Parathyroid adenoma (tissue), 2 donors: ENCODE measurements around the gene DAO.

ENCODE experiments used
- H2AFZ ChIP-seq: fragments of 300-600 bp; sonication (generic); one replicate; pipeline ENCODE4 v1.7.0; 2017; ENCODE audit warnings: antibody characterized with exemption, mild to moderate bottlenecking
- H3K27ac ChIP-seq: fragments of 300-600 bp; sonication (generic); one replicate; pipeline ENCODE4 v1.7.0; 2017
- H3K27me3 ChIP-seq: fragments of 300-600 bp; sonication (generic); one replicate; pipeline ENCODE4 v1.7.0; 2017; ENCODE audit warnings: low read length; ENCODE audit not compliant: control insufficient read depth, insufficient read depth
- H3K36me3 ChIP-seq: fragments of 300-600 bp; sonication (generic); one replicate; pipeline ENCODE4 v1.7.0; 2017; ENCODE audit warnings: low read length; ENCODE audit not compliant: control insufficient read depth, insufficient read depth
- H3K4me1 ChIP-seq: fragments of 300-600 bp; sonication (generic); one replicate; pipeline ENCODE4 v1.7.0; 2017; ENCODE audit warnings: control low read depth
- H3K4me2 ChIP-seq: fragments of 300-600 bp; sonication (generic); one replicate; pipeline ENCODE4 v1.7.0; 2017; ENCODE audit warnings: low read length
- H3K4me3 ChIP-seq: fragments of 300-600 bp; sonication (generic); one replicate; pipeline ENCODE4 v1.7.0; 2017; ENCODE audit warnings: low read depth, low read length
- H3K79me2 ChIP-seq: fragments of 300-600 bp; sonication (generic); one replicate; pipeline ENCODE4 v1.7.0; 2017; ENCODE audit warnings: control low read depth
- H3K9ac ChIP-seq: fragments of 300-600 bp; sonication (generic); one replicate; pipeline ENCODE4 v1.7.0; 2017; ENCODE audit warnings: mild to moderate bottlenecking
- H3K9me3 ChIP-seq: fragments of 300-600 bp; sonication (generic); one replicate; pipeline ENCODE4 v1.7.0; 2017; ENCODE audit warnings: low read length; ENCODE audit not compliant: control insufficient read depth
- TF ChIP-seq, protein P1 (sequence below): fragments of 300-600 bp; sonication (generic); IDR thresholded peaks from one replicate; pipeline ENCODE4 v1.7.0; 2017; ENCODE audit warnings: antibody characterized with exemption, mild to moderate bottlenecking
- donor health status: primary hyperparathyroidism.

The DAO gene

DNA sequence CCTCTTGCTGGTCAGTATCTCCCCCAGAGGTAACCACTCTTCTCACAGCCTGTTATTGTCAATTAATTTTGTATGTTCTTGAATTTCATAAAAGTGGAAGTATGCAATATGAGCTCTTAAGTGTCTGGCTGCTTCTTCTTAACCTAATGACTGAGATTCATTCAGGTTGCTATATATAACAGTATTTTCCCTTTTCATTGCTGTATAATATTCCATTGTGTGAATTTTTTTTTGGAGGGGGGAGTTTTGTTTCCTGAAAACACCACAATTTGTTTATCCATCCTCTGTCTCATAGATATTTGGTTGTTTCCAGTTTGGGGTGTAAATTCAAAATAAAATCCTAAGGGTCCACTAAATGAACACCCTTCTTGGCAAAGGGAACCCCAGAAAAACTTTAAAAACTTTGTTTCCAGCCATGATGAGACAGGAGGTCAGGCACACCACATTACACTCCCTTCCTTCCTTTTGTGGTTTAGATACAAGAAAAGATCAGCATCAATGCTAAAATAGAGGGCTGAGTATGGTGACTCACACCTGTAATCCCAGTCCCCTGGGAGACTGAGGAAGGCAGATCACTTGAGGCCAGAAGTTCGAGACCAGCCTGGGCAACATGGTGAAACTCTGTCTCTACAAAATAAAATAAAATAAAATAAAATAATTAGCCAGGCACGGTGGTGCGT is 4.1 kb upstream of the DAO start:
- no peaks in the 10 kb centered on the region for H3K9me3 ChIP-seq
- no peaks in the 10 kb centered on the region for H3K27me3 ChIP-seq
- H3K4me3 ChIP-seq, result no peak overlapping the region
- H2AFZ ChIP-seq, result no peak overlapping the region
- no peaks in the 10 kb centered on the region for H3K4me1 ChIP-seq
- no peaks in the 10 kb centered on the region for H3K79me2 ChIP-seq
- no peaks in the 10 kb centered on the region for H3K36me3 ChIP-seq
- no peak overlapping the region for H3K4me2 ChIP-seq
- H3K9ac ChIP-seq, result no peak overlapping the region
- no peak overlapping the region for H3K27ac ChIP-seq
- TF ChIP-seq, protein P1, sequence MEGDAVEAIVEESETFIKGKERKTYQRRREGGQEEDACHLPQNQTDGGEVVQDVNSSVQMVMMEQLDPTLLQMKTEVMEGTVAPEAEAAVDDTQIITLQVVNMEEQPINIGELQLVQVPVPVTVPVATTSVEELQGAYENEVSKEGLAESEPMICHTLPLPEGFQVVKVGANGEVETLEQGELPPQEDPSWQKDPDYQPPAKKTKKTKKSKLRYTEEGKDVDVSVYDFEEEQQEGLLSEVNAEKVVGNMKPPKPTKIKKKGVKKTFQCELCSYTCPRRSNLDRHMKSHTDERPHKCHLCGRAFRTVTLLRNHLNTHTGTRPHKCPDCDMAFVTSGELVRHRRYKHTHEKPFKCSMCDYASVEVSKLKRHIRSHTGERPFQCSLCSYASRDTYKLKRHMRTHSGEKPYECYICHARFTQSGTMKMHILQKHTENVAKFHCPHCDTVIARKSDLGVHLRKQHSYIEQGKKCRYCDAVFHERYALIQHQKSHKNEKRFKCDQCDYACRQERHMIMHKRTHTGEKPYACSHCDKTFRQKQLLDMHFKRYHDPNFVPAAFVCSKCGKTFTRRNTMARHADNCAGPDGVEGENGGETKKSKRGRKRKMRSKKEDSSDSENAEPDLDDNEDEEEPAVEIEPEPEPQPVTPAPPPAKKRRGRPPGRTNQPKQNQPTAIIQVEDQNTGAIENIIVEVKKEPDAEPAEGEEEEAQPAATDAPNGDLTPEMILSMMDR, result no peak

DNA sequence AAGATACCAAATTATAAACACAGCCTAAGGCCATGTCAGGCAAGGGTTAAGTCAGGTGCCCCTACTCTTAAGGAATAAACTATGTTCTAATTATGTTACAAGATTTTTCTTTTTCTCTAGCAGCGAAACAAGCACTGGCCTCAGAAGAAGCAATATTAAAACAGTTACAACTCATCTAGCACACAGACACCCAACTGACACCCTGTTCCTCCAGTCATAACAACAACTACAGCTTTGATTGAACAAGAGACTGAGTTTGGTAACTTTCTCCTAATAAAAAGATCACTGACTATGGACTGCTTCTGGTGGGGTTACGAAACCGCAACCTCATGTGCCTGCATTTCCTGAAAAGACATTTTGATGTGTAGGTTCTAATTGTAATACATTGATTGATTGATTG is 3.3 kb upstream of the DAO start:
- Histone ChIP-seq H3K4me1 (no peaks in the 10 kb centered on the region), H3K9ac (no peak overlapping the region), H3K4me3 (no peak overlapping the region), H3K4me2 (no peak overlapping the region), H3K36me3 (no peaks in the 10 kb centered on the region), H3K27ac (no peak overlapping the region), H2AFZ (no peak overlapping the region), H3K9me3 (no peaks in the 10 kb centered on the region), H3K27me3 (no peaks in the 10 kb centered on the region), H3K79me2 (no peaks in the 10 kb centered on the region)
- TF ChIP-seq, protein P1, result no peak

DNA sequence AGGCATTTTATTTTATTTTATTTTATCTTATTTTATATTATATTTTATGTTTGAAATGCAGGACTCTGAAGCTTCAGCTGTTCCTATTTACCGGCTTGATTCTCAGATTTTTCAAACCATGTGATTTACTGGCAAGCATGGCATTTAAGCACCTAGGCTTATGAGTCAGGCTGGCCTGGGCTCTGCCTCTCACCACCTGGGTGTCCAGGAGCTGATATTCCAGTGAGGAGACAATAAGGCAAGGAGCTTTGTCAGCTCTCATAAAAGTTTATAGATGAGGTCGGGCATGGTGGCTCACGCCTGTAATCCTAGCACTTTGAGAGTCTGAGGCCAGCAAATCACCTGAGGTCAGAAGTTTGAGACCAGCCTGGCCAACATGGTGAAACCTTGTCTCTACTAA is 2.1 kb downstream of the DAO start:
- Histone ChIP-seq H3K79me2 (no peaks in the 10 kb centered on the region), H3K9me3 (no peaks in the 10 kb centered on the region), H3K4me2 (no peak overlapping the region), H3K27me3 (no peaks in the 10 kb centered on the region), H3K9ac (no peak overlapping the region), H3K4me1 (no peaks in the 10 kb centered on the region), H3K27ac (no peak overlapping the region), H3K36me3 (no peaks in the 10 kb centered on the region), H2AFZ (no peak overlapping the region), H3K4me3 (no peak overlapping the region)
- TF ChIP-seq, protein P1, result no peak

DNA sequence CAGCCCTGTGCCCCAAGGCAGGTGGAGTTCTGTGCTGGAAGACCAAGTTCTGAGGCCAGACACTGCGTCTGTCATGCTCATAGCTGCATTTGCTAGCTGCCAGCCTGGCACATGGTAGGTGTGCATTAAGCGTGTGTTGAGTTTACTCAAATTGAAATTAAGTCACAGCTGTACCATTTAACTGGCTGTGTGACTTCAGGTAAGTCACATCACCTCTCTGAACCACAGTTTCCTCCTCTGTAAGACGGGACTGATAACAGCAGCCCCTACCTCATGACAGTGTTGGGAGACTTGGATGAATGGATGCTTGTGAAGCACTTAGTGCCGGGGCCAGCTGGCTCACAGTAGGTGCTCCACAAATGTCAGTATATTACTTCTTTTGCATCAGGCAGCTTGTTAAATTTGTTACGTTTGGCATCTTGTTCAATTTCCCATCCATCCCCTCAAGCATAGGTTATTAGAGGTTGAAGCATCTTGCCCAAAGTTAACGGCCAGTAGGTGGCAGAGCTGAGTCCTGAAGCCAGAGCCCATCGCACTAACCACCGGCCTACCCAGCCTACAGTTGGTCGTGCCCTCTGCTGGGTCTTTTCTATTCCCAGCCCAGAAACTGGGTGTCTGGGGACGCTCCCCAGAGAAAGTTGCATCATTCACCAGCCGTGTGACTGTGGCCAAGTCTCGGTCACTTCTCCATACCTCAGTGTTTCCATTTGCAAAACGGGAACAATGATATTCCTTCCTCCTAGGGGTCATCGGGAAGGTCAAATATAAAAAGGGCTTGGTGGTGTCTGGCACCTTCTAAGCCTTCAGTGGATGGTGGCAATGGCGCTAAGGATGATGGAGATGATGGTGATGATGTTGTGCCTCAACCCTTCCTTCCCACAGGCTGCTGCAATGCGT is 4.5 kb downstream of the DAO start:
- Histone ChIP-seq H3K9ac (no peak overlapping the region), H3K4me3 (no peak overlapping the region)

More for the DNA sequence above, 4.5 kb downstream of the DAO start:
- H3K36me3 ChIP-seq, result no peaks in the 10 kb centered on the region
- H3K79me2 ChIP-seq, result no peaks in the 10 kb centered on the region
- no peaks in the 10 kb centered on the region for H3K9me3 ChIP-seq
- no peak overlapping the region for H3K27ac ChIP-seq
- H2AFZ ChIP-seq, result no peak overlapping the region
- no peak overlapping the region for H3K4me2 ChIP-seq
- H3K27me3 ChIP-seq, result no peaks in the 10 kb centered on the region
- TF ChIP-seq, protein P1, result peak; percentile 54
- H3K4me1 ChIP-seq, result no peaks in the 10 kb centered on the region
